A673 (cell line): Measurements from ENCODE around the gene REC114.

Source experiments
- EZH2 ChIP-seq: fragments of 200-600 bp; sonication (generic); IDR thresholded peaks from 2 replicates; pipeline ENCODE4 v1.6.1; 2017; ENCODE audit warnings: borderline replicate concordance, low read depth, mild to moderate bottlenecking, mixed read lengths, antibody characterized with exemption, low read length; ENCODE audit not compliant: poor library complexity, severe bottlenecking
- TF ChIP-seq, protein P1 (sequence below): fragments of 300-800, 200-600 bp; sonication (generic); conservative IDR thresholded peaks from 2 replicates; pipeline ENCODE4 v1.5.1; 2017; ENCODE audit warnings: low read depth, mild to moderate bottlenecking, antibody characterized with exemption, low read length, moderate library complexity, mixed read lengths

DNA sequence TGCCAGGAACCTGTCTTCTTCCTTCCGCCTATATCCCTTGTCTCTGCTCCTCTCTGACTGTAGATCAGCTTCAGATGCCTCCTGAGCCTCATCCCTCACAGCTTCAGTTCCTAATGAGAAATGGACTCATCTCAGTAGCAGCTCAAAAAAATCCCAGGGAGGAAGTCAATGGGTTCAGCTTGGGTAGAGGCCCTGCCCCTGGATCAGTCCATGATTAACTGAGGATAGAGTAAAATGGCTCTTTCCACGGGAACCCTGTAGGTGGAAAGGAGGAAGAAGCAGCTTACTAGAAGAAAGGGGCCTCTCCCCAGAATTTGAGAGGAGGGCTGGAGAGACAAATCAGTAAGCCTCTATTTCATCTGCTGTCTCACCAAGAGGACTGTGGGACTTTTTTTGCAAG is 47.3 kb upstream of the REC114 start:
- TF ChIP-seq, protein P1, sequence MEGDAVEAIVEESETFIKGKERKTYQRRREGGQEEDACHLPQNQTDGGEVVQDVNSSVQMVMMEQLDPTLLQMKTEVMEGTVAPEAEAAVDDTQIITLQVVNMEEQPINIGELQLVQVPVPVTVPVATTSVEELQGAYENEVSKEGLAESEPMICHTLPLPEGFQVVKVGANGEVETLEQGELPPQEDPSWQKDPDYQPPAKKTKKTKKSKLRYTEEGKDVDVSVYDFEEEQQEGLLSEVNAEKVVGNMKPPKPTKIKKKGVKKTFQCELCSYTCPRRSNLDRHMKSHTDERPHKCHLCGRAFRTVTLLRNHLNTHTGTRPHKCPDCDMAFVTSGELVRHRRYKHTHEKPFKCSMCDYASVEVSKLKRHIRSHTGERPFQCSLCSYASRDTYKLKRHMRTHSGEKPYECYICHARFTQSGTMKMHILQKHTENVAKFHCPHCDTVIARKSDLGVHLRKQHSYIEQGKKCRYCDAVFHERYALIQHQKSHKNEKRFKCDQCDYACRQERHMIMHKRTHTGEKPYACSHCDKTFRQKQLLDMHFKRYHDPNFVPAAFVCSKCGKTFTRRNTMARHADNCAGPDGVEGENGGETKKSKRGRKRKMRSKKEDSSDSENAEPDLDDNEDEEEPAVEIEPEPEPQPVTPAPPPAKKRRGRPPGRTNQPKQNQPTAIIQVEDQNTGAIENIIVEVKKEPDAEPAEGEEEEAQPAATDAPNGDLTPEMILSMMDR = no peak
- TF ChIP-seq EZH2 = no peak
